Calu3 (cell line): ENCODE measurements around the gene GPATCH2L. TPM values are rescaled to one million over a fixed set of nuclear protein-coding genes. Genes with fewer than 3 reads are reported as not detected.

ENCODE experiments used
- BruUV-seq: library from RNA; stranded (reverse); fragments of 400-500 nt; replicated peaks from 2 replicates; lab custom pipeline; 2021; lab: Mats Ljungman, UMichigan
- CTCF ChIA-PET: fragments of 300-600 bp; sonication (Branson Sonifier 250); formaldehyde crosslinking; loops from one replicate; lab custom pipeline; 2022; ENCODE audit warnings: antibody characterized with exemption; lab: Charles Lee
- DNase-seq: peaks from one replicate; pipeline ENCODE4 v3.0.0; 2022
- H3K27ac Mint-ChIP-seq: one replicate; pipeline ENCODE4 v1.8.0; 2022; ENCODE audit warnings: mixed read lengths; ENCODE audit not compliant: unreplicated experiment
- H3K27me3 Mint-ChIP-seq: one replicate; pipeline ENCODE4 v1.8.0; 2022; ENCODE audit warnings: mixed read lengths; ENCODE audit not compliant: unreplicated experiment
- H3K36me3 Mint-ChIP-seq: one replicate; pipeline ENCODE4 v1.8.0; 2022; ENCODE audit warnings: mild to moderate bottlenecking, moderate library complexity, mixed read lengths; ENCODE audit not compliant: insufficient read depth, unreplicated experiment
- H3K4me1 Mint-ChIP-seq: one replicate; pipeline ENCODE4 v1.8.0; 2022; ENCODE audit warnings: mild to moderate bottlenecking, low read depth, mixed read lengths; ENCODE audit not compliant: unreplicated experiment
- H3K4me3 Mint-ChIP-seq: one replicate; pipeline ENCODE4 v1.8.0; 2022; ENCODE audit warnings: mild to moderate bottlenecking, low read depth, moderate library complexity, mixed read lengths; ENCODE audit not compliant: unreplicated experiment
- H3K9me3 Mint-ChIP-seq: one replicate; pipeline ENCODE4 v1.8.0; 2022; ENCODE audit warnings: low read depth, mixed read lengths; ENCODE audit not compliant: unreplicated experiment
- CTCF ChIP-seq: fragments of 200-600 bp; IDR thresholded peaks from one replicate; pipeline ENCODE4 v1.8.0; 2022; ENCODE audit warnings: antibody characterized with exemption; ENCODE audit not compliant: unreplicated experiment
- intact Hi-C: fragments of 100-400 bp; cut with micrococcal nuclease; formaldehyde crosslinking; loops from one replicate; pipeline ENCODE4 v1.10.0; 2022; ENCODE audit not compliant: unreplicated experiment
- total RNA-seq: library from RNA; stranded (reverse); gene quantifications from 2 replicates; pipeline ENCODE4 v1.2.3, GENCODE V29; 2022

GPATCH2L gene
- total RNA-seq, 1 experiment from 2014 or later: 62.4 TPM

GRCh38 chr14:76219873-76220272 is 68.2 kb downstream of the GPATCH2L start:
- Mint-ChIP-seq H3K4me3 (no peak overlapping the region), H3K36me3 (no peaks in the 10 kb centered on the region), H3K27ac (no peak overlapping the region), H3K9me3 (no peaks in the 10 kb centered on the region), H3K4me1 (no peaks in the 10 kb centered on the region), H3K27me3 (no peaks in the 10 kb centered on the region)
- DNase-seq: no peak
- CTCF ChIA-PET: interaction anchor here (0.6 kb wide), 2 partner anchors 24 to 44 kb away, joined by 3 read pairs; no protein-coding TSS in a partner anchor
- TF ChIP-seq CTCF: no peak
- intact Hi-C loops: no loop called here
- no TSS peak for BruUV-seq

- Mint-ChIP-seq H3K4me1 (no peaks in the 10 kb centered on the region), H3K27me3 (no peaks in the 10 kb centered on the region), H3K4me3 (no peak overlapping the region), H3K27ac (no peak overlapping the region), H3K9me3 (no peaks in the 10 kb centered on the region), H3K36me3 (no peaks in the 10 kb centered on the region)
- intact Hi-C loops: no loop called here
- no peak for TF ChIP-seq CTCF
- DNase-seq: no peak
- CTCF ChIA-PET: no interaction called here
- no TSS peak for BruUV-seq
These were observed 75.8 kb downstream of the GPATCH2L start for GRCh38 chr14:76227450-76228050.

- Mint-ChIP-seq H3K27ac (no peak overlapping the region), H3K27me3 (no peaks in the 10 kb centered on the region), H3K9me3 (no peaks in the 10 kb centered on the region), H3K36me3 (no peaks in the 10 kb centered on the region), H3K4me1 (no peaks in the 10 kb centered on the region), H3K4me3 (no peak overlapping the region)
- no peak for TF ChIP-seq CTCF
- intact Hi-C loops: no loop called here
- no peak for DNase-seq
- no TSS peak for BruUV-seq
- CTCF ChIA-PET: no interaction called here
These were observed 76.4 kb downstream of the GPATCH2L start for GRCh38 chr14:76228138-76228537.

- no peak overlapping the region for H3K4me3 Mint-ChIP-seq
- no peaks in the 10 kb centered on the region for H3K27me3 Mint-ChIP-seq
- intact Hi-C loops: no loop called here
- no peaks in the 10 kb centered on the region for H3K4me1 Mint-ChIP-seq
- TF ChIP-seq CTCF: no peak
- DNase-seq: no peak
- H3K27ac Mint-ChIP-seq: no peak overlapping the region
- CTCF ChIA-PET: no interaction called here
- H3K9me3 Mint-ChIP-seq: no peaks in the 10 kb centered on the region
- H3K36me3 Mint-ChIP-seq: no peaks in the 10 kb centered on the region
- no TSS peak for BruUV-seq
These were observed 81.1 kb downstream of the GPATCH2L start for GRCh38 chr14:76232800-76233199.
